ENCODE results near the gene HNRNPR.
"Not testable (repeated sequence)": the region's sequence is repeated elsewhere in the genome, so short reads cannot be mapped to it uniquely, and the experiment has no call there.

HNRNPR gene

GRCh38 chr1:23385119-23385621 is 41.1 kb upstream of the HNRNPR start:
- DNase-seq (ENCODE audit: low read depth, low spot score): no peak
- CTCF ChIA-PET: interaction anchor here (1.6 to 3.3 kb wide), 2 partner anchors 9 to 18 kb away, joined by 7 to 25 read pairs; no protein-coding TSS in a partner anchor
- H3K4me3 ChIP-seq (ENCODE audit: low read depth, low read length): no peak overlapping the region
- POLR2A ChIA-PET: interaction anchor here (2.1 to 2.4 kb wide), 2 partner anchors 9 to 17 kb away, joined by 6 to 9 read pairs; no protein-coding TSS in a partner anchor
- TF ChIP-seq CTCF (IDR thresholded peaks at IDR 0.05; ENCODE audit: insufficient read depth, low read length, missing control alignments): no peak

GRCh38 chr1:23384312-23385058 is 40.4 kb upstream of the HNRNPR start:
- peak; percentile 23 for DNase-seq (ENCODE audit: low read depth, low spot score)
- TF ChIP-seq CTCF (IDR thresholded peaks at IDR 0.05; ENCODE audit: insufficient read depth, low read length, missing control alignments): no peak
- POLR2A ChIA-PET: interaction anchor here (2.4 kb wide), 1 partner anchor 10 kb away, joined by 9 read pairs; no protein-coding TSS in a partner anchor
- CTCF ChIA-PET: interaction anchor here (0.9 to 1.6 kb wide), 3 partner anchors 10 to 19 kb away, joined by 3 to 7 read pairs (median 5); no protein-coding TSS in a partner anchor
- H3K4me3 ChIP-seq (ENCODE audit: low read depth, low read length): no peak overlapping the region

GRCh38 chr1:23383577-23384311 is 39.7 kb upstream of the HNRNPR start:
- POLR2A ChIA-PET: no interaction called here
- no peak for DNase-seq (ENCODE audit: low read depth, low spot score)
- no peak for TF ChIP-seq CTCF (IDR thresholded peaks at IDR 0.05; ENCODE audit: insufficient read depth, low read length, missing control alignments)
- H3K4me3 ChIP-seq (ENCODE audit: low read depth, low read length): no peak overlapping the region
- CTCF ChIA-PET: interaction anchor here (0.7 to 1.0 kb wide), 3 partner anchors 11 to 30 kb away, joined by 3 to 5 read pairs (median 4); no protein-coding TSS in a partner anchor

GRCh38 chr1:23381233-23381885 is 37.3 kb upstream of the HNRNPR start:
- ChIA-PET CTCF (interaction anchor here (1.5 to 1.7 kb wide), 2 partner anchors 11 to 24 kb away, joined by 5 to 6 read pairs; partner anchors contain the start of gene ZNF436), POLR2A (no interaction called here)
- no peak overlapping the region for H3K4me3 ChIP-seq (ENCODE audit: low read depth, low read length)
- TF ChIP-seq CTCF (IDR thresholded peaks at IDR 0.05; ENCODE audit: insufficient read depth, low read length, missing control alignments): no peak
- DNase-seq (ENCODE audit: low read depth, low spot score): no peak

- POLR2A ChIA-PET: no interaction called here
- CTCF ChIA-PET: interaction anchor here (1.5 kb wide), 2 partner anchors 11 to 23 kb away, joined by 5 read pairs; partner anchors contain the start of gene ZNF436
- TF ChIP-seq CTCF (IDR thresholded peaks at IDR 0.05; ENCODE audit: insufficient read depth, low read length, missing control alignments): no peak
- DNase-seq (ENCODE audit: low read depth, low spot score): no peak
- no peak overlapping the region for H3K4me3 ChIP-seq (ENCODE audit: low read depth, low read length)
Observed at GRCh38 chr1:23380719-23381118, 36.6 kb upstream of the HNRNPR start.

GRCh38 chr1:23380236-23380635 is 36.2 kb upstream of the HNRNPR start:
- H3K4me3 ChIP-seq (ENCODE audit: low read depth, low read length); DNase-seq (ENCODE audit: low read depth, low spot score); POLR2A ChIA-PET: not testable (repeated sequence)
- CTCF ChIA-PET: interaction anchor here (1.5 kb wide), 1 partner anchor 24 kb away, joined by 5 read pairs; no protein-coding TSS in a partner anchor
